Left lobe of liver (tissue), 2 donors: Measurements from ENCODE around the gene XG. TPM values are rescaled to one million over a fixed set of nuclear protein-coding genes. Genes with fewer than 3 reads are reported as not detected.
"Not testable (repeated sequence)": the region's sequence is repeated elsewhere in the genome, so short reads cannot be mapped to it uniquely, and the experiment has no call there.

Experiments used
- ATAC-seq: fragments of 200-7000 bp; cut with Tn5 transposase; one replicate; pipeline ENCODE4 v1.9.1; 2020; ENCODE audit warnings: mild to moderate bottlenecking, moderate library complexity
- DNase-seq: peaks from one replicate; pipeline ENCODE4 v3.0.0-alpha.2; 2020; ENCODE audit warnings: low spot score
- total RNA-seq: library from RNA; stranded (reverse); gene quantifications from one replicate; pipeline ENCODE4 v1.2.1, GENCODE V29; 2021
- donor health status: DM: no; HTN: no; CAD: no; lungs with moderate emphysema.
- donor health status: DM: no; HTN: yes; CAD: no.

Gene XG
- total RNA-seq, 1 donor from 2014 or later = not detected

DNA sequence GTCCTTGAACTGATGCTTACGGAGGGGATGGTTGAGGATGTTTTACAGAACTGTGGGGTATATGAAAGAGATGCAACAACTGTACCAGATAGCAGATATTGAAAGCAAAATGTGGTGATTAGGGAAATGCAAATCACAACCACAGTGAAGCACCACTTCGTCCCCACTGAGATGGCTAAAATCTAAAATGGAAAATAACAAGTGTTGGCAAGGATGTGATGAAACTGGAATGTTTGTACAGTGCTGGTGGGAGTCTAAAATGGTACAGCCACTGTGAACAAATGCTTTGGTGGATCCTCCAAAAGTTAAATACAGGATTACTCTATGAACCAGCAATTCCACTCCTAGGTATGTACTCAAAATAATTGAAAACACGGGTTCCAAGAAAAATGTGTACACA is 22.9 kb downstream of the XG start:
- DNase-seq (no peak), ATAC-seq (no peak)

GRCh38 chrX:2780472-2781225 is 28.8 kb downstream of the XG start:
- DNase-seq = not testable (repeated sequence)
- peak; percentile 87 for ATAC-seq

GRCh38 chrX:2781226-2781571 is 29.4 kb downstream of the XG start:
- ATAC-seq (peak; percentile 48), DNase-seq (no peak)

DNA sequence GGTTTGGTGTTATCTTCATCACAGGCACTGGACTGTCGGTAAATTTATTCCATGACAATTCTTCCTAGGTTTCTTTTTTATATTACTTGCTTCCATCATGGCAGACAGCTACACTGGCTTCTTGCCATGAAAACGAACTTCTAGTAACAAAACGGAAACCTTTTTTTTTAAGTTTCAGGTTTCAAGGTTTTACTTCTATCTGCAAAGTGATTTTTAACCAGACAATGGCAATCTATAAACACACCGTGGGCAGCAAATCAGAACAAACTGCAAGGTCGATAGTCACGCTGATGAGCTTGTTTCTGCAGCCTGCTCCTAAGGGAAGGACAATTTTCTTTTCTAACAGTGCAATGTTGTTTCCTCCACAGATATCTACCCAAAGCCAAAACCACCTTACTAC is 29.9 kb downstream of the XG start:
- DNase-seq (no peak), ATAC-seq (peak; percentile 61)

DNA sequence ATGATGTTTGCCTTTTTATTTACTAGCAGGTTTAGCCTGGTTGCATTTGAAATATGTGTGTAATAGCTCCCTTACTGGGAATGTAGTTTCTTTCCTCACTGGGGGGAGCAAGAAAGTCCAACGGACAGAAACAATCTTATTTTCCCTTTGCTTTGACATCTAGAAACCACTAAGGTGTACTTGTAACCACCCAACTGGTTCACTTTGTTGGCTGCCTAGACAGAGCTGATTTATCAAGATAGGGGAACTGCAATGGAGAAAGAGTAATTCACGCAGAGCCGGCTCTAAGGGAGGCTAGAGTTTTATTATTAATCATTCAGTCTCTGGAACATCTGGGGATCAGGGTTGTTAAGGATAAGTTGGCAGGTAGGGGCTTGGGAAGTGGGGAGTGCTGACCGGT is 30.3 kb downstream of the XG start:
- ATAC-seq (no peak), DNase-seq (no peak)

DNA sequence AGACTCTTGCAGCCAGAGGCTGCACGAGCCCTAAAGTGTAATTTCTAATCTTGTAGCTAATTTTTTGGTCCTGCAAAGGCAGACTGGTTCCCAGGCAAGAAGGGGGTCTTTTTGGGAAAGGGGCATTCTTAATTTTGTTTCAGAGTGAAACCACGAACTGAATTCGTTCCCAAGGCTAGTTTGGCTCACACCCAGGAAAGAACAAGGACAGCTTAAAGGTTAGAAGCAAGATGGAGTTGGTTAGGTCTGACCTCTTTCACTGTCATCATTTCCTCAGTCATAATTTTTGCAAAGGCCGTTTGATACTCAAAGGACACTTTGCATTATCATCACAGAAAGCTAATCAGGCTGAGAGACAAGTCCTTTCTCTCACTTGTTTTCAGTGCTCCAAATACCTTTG is 30.9 kb downstream of the XG start:
- DNase-seq (no peak), ATAC-seq (no peak)

GRCh38 chrX:2784026-2784425 is 32.2 kb downstream of the XG start:
- ATAC-seq (no peak), DNase-seq (no peak)

DNA sequence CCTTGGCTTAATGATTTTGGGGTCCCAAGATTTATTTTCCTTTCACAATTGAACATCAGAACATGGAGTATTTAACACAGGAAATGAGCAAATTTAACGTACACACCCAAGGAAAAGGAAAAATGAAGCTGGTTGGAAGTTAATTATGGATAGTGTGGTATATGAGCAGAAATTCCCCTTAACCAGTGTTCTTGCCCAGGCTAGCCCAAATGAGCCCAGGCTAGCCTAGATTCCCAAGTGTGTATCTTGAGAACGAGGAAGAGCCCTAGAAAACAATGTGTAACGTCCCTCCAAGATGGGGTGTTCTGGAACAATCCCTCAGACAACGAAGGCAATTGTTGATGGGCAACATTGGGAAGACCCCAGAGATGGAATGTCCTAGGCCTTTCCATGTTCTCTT is 33.7 kb downstream of the XG start:
- ATAC-seq (no peak), DNase-seq (no peak)

DNA sequence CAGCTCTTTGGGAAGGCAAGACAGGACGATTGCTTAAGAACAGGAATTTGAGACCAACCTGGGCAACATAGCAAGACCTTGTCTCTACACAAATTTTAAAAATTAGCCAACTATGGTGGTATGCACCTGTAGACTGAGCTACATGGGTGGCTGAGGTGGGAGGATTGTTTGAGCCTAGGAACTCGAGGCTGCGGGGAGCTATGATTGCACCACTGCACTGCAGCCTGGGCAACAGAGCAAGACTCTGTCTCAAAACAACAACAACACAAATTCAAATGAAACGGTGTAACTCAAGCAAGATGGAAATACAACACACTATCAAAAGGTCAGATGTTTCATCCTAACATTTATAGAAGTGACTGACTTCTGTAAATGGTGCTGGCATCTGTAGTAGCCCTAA is 37.1 kb downstream of the XG start:
- DNase-seq = no peak
- no peak for ATAC-seq

GRCh38 chrX:2789569-2789968 is 37.7 kb downstream of the XG start:
- DNase-seq (no peak), ATAC-seq (no peak)

- DNase-seq = no peak
- no peak for ATAC-seq
Measured at GRCh38 chrX:2793752-2794151, 41.9 kb downstream of the XG start.

DNA sequence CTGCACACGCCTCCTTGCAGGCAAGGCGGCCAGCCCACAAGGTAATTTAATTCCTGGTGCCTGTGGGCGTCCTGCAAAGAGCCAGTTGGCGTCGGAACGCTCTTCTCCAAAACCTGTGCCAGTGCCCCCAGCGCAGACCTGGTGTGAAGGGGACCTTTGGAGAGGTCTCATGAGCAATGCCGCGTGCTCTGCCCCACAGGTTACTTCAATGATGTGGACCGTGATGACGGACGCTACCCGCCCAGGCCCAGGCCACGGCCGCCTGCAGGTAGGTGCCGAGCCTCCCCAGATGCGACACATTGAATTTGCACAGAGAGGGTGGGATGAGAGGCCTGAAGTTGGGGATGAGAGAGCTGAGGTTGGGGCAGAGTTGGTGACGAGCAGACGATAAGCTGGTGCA is 42.5 kb downstream of the XG start:
- no peak for DNase-seq
- no peak for ATAC-seq

DNA sequence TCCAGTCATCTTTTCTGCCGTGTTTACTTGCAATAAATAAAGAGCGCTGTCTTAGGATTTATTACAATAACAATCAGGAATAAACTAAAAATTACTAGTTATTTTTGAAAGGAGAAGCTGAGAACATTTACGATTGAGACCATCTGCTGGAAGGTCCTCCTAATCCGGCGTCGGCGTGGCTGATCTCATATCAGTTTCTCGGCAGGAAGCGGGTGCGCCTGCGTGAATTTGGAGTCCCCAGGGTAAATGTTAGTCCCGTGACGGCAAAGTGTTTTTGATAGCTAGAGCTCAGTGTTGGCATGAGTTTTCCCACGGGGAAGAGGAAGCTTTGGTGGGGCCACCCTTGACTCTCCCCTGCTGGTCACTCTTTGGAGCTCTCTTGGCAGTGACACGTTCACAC is 45.0 kb downstream of the XG start:
- DNase-seq, ATAC-seq: not testable (repeated sequence)

DNA sequence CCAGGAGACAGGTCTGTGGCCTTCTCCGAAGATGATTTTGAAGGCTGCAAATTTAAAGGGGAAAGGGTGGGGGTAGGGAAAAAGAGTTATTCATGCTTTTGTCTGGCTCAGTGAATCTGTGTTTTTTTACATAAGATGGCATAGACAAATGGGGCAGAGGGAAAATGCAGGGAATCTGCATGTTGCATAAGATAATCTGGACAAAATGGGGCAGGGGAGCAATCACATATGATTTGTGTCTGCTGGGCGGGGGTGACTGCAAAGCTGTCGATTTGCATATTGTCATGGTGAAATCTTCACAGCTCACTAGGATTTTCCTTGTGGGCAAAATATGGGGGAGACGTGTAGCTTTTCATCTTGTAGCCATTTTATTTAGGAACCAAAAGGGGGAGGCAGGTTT is 47.5 kb downstream of the XG start:
- DNase-seq (no peak), ATAC-seq (no peak)

DNA sequence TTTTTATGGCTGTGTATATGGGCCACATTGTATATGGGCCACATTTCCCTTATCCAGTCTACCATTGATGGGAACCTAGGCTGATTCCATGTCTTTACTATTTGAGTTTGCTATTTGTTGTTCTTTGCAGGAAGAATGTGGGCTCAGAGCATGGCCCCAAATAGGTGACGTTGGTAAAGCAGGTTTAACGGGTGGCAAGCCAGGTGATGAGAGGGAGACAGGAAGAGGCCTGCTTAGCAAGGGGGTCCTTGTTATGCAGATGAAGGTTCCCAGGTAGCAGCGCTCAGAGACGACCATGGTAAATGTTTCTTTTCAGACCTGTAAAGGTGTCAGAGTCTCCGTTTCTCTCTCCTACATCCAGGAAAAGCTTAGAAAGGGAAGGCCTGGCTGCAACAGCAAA is 48.1 kb downstream of the XG start:
- DNase-seq, ATAC-seq: not testable (repeated sequence)

DNA sequence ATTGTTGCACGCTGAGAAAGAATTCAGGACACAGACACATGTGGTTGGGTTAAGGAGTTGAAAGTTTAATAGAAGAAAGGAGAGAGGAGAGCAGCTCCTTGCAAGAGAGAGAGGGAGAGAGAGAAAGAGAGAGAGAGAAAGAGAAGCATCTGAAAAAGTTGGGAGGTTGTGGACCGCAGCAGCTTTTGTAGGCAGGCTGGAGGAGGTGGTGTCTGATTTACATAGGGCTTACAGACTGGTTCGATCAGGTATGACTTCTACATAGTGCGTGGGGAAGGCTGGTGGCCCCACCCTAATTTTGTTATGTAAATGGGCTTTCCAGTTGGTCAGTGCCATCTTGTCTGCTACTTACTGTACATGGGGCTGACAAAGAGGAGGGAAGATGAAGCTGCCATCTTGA is 49.4 kb downstream of the XG start:
- no peak for DNase-seq
- ATAC-seq = no peak

DNA sequence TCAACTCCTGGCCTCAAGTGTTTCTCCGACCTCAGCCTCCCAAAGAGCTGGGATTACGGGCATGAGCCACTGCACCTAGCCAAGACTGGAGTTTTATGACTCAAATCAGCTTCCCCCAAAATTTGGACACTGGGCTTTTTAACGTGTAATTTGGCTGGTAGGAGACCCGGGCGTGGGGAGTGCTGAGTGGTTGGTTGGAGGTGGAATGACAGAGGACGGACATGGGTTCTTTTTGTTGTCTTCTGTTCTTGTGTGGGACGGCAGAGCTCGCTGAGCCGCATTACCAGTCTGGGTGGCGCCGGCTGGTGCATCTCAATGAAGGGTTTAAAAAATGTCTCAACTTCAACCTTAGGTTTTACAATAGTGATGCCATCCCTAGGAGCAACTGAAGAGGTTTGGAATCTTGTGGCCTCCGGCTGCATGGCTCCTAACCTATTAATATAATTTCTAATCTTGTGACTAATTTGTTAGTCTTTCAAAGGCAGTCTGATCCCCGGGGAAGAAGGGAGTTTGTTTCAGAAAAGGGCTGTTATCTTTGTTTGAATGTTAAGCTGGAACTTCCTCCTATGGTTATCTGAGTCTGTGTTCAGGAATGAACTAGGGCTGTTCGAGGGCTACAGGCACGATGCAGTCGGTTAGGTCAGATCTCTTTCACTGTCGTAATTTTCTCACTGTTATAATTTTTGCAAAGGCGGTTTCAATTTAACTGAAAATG is 50.7 kb downstream of the XG start:
- DNase-seq, ATAC-seq: not testable (repeated sequence)

- not testable (repeated sequence) for DNase-seq, ATAC-seq
Measured at GRCh38 chrX:2803486-2803885, 51.6 kb downstream of the XG start.

DNA sequence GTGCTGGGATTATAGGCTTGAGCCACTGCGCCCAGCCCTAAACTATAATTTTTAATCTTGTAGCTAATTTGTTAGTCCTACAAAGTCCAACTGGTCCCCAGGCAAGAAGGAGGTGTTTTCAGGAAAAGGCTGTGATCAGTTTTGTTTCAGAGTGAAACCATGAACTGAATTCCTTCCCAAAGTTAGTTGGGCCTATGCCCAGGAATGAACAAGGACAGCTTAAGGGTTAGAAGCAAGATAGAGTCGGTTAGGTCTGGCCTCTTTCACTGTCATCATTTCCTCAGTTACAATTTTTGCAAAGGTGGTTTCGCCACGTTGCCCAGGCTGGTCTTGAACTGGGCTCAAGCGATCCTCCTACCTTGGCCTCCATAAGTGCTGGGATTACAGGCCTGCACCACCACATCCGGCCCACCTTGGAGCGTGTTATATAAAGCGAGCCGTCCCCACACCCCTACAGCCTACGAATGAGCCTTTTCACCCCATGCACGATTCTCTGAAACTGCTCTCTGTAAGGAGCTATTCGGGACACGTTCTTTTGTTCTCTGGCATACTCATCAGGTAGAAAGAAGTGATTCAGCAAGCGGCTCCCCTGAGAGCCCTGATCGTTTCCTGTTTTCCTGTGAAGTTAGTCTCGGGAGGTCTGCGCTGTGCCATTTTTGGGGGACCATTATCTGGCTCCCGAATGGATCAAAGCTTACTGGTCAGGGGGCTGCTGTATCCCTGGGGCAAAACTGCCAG is 52.4 kb downstream of the XG start:
- not testable (repeated sequence) for ATAC-seq, DNase-seq

DNA sequence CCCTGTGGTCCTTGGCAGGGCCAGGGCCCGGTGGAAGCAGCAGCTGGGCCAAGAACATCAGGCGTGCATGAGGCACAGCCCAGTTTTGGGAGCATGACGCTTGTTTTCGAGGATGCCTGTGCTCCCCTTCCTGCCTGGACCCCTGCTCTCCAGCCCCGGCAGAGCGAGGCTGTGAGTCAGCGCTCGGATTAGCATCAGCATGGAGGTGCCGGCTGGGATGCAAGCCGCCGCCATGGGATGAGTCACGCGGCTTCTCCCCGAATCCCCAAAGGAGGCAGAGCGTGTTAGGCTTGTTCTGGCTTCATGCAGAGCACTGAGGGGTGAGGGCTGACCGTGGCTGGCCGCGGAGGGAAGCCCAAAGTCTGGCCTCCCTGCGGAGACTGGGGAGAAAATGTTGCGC is 53.0 kb downstream of the XG start:
- not testable (repeated sequence) for ATAC-seq, DNase-seq

DNA sequence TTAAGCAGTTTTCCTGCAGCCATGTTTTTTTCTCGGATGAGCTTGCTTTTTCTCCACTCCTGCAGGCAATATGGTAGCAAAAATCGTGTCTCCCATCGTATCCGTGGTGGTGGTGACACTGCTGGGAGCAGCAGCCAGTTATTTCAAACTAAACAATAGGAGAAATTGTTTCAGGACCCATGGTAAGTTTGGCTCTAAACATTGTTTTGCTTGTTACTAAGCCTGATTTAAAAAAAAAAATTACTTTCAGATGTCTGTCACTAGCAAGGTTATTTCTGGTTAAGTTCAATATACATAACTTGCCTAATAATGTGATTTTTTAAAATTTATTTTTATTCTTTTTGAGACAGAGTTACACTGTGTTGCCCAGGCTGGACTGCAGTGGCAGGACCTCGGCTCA is 59.4 kb downstream of the XG start:
- ATAC-seq = no peak
- no peak for DNase-seq
